Cardiac muscle cell (in vitro differentiated cells and primary cell): ENCODE results near the gene C1S. TPM values are rescaled to one million over a fixed set of nuclear protein-coding genes. Genes with fewer than 3 reads are reported as not detected.
A peak's percentile ranks its signal among the peaks of the same experiment; 100 is the strongest.
"Not testable (repeated sequence)": the region's sequence is repeated elsewhere in the genome, so short reads cannot be mapped to it uniquely, and the experiment has no call there.

Source experiments
- DNase-seq, 2 donors: peaks; one replicate each; pipeline versions ENCODE4 v3.0.0 to v3.0.0-alpha.2; 2010 to 2017; ENCODE audit warnings: low read depth in 1 of 2, low spot score in 1 of 2
- H3K27ac ChIP-seq: fragments of 200-600 bp; sonication (generic); 2 replicates; pipeline ENCODE4 v1.5.1; 2016
- H3K27me3 ChIP-seq: fragments of 200-600 bp; sonication (generic); 2 replicates; pipeline ENCODE4 v1.6.0; 2016; ENCODE audit warnings: control low read depth
- H3K36me3 ChIP-seq: fragments of 200-600 bp; sonication (generic); 2 replicates; pipeline ENCODE4 v1.5.1; 2016; ENCODE audit warnings: control low read depth
- H3K4me1 ChIP-seq: fragments of 200-600 bp; sonication (generic); 2 replicates; pipeline ENCODE4 v1.8.1; 2017; ENCODE audit warnings: low read depth, mild to moderate bottlenecking, mixed run types
- H3K4me3 ChIP-seq: fragments of 200-600 bp; sonication (generic); 2 replicates; pipeline ENCODE4 v1.5.1; 2016; ENCODE audit warnings: mild to moderate bottlenecking
- H3K9me3 ChIP-seq: fragments of 200-600 bp; sonication (generic); 2 replicates; pipeline ENCODE4 v1.5.1; 2017; ENCODE audit warnings: low read depth, mild to moderate bottlenecking, control low read depth
- polyA plus RNA-seq: library from polyadenylated mRNA; unstranded; fragments of >200 nt; fragmentation: Nextera tagmentation; extraction: Ambion mirVana; gene quantifications from 2 replicates; pipeline ENCODE4 v1.2.1, GENCODE V29; 2016
- total RNA-seq: library from RNA; depleted of rRNA; stranded (reverse); fragments of >200 nt; gene quantifications from 2 replicates; pipeline ENCODE4 v1.2.3, GENCODE V29; 2016
- TF ChIP-seq, protein P1 (sequence below): IDR thresholded peaks from 2 replicates; pipeline ENCODE4 v1.5.1; 2012; ENCODE audit warnings: low read depth, mild to moderate bottlenecking, low read length

C1S gene
- total and polyA plus RNA-seq, 2 experiments from 2014 or later: 5.0 to 7.3 TPM

DNA sequence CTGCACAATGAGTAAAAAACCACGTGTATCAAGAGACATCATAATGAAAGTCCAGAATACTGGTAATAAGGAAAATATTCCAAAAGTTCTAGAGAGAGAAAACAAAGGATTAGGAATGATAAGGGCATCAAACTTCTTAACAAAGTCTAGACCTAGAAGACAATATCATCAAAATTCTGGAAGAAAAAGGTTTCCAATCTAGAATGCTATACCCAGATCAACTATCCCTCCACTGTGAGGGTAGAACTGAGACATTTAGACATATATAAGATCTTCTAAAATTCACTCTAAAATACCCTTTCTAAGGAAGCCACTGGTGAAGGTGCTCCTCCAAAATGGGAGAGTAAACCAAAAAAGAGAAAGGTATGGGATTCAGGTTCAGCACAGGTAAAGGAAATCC, 45.6 kb downstream of the C1S start:
- H3K9me3 ChIP-seq: no peaks in the 10 kb centered on the region
- TF ChIP-seq, protein P1, sequence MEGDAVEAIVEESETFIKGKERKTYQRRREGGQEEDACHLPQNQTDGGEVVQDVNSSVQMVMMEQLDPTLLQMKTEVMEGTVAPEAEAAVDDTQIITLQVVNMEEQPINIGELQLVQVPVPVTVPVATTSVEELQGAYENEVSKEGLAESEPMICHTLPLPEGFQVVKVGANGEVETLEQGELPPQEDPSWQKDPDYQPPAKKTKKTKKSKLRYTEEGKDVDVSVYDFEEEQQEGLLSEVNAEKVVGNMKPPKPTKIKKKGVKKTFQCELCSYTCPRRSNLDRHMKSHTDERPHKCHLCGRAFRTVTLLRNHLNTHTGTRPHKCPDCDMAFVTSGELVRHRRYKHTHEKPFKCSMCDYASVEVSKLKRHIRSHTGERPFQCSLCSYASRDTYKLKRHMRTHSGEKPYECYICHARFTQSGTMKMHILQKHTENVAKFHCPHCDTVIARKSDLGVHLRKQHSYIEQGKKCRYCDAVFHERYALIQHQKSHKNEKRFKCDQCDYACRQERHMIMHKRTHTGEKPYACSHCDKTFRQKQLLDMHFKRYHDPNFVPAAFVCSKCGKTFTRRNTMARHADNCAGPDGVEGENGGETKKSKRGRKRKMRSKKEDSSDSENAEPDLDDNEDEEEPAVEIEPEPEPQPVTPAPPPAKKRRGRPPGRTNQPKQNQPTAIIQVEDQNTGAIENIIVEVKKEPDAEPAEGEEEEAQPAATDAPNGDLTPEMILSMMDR: no peak
- no peaks in the 10 kb centered on the region for H3K27me3 ChIP-seq
- DNase-seq: no peak
- H3K36me3 ChIP-seq: no peaks in the 10 kb centered on the region
- peaks cover 6% of the 10 kb centered on the region for H3K4me1 ChIP-seq
- H3K27ac ChIP-seq: no peak overlapping the region
- no peak overlapping the region for H3K4me3 ChIP-seq

DNA sequence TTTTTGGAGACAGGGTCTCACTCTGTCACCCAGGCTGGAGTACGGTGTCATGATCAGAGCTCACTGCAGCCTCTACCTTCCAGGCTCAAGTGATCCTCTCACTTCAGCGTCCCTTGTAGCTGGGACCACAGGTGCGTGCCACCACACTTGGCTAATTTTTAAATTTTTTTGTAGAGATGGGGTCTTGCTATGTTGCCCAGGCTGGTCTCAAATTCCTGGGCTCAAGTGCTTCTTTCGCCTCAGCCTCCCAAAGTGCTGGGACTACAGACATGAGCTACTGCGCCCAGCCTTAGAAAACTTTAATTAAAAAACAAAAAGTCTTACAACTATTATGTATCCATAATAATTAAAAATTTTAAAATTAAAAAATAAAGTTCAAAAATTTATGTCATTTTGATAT, 46.7 kb downstream of the C1S start:
- not testable (repeated sequence) for H3K27me3 ChIP-seq, H3K4me3 ChIP-seq

DNA sequence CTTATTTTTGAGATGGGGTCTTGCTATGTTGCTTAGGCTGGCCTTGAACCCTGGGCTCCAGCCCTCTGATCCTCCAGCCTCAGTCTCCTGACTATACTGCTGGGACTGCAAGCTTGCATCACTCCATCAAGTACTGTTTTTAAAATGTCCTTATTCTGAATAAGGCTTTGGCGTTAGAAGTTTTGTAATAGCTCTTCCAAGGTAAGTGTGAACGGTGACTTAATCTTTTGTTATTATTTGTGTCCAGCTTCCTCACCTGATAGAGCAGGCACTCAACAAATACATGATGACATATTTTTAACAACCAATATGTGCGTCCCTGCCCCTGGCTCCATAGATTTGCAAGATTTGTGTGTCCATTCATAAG, 47.1 kb downstream of the C1S start:
- Histone ChIP-seq H3K4me3 (peak overlapping the region; percentile 18), H3K4me1 (no peaks in the 10 kb centered on the region), H3K36me3 (no peaks in the 10 kb centered on the region), H3K27me3 (no peaks in the 10 kb centered on the region), H3K27ac (no peak overlapping the region), H3K9me3 (no peaks in the 10 kb centered on the region)
- DNase-seq: peak in 1 of 2 donors; percentile 20
- TF ChIP-seq, protein P1: no peak

More for the DNA sequence above, 46.7 kb downstream of the C1S start:
- not testable (repeated sequence) for H3K36me3 ChIP-seq, H3K9me3 ChIP-seq, H3K4me1 ChIP-seq, DNase-seq, H3K27ac ChIP-seq

DNA sequence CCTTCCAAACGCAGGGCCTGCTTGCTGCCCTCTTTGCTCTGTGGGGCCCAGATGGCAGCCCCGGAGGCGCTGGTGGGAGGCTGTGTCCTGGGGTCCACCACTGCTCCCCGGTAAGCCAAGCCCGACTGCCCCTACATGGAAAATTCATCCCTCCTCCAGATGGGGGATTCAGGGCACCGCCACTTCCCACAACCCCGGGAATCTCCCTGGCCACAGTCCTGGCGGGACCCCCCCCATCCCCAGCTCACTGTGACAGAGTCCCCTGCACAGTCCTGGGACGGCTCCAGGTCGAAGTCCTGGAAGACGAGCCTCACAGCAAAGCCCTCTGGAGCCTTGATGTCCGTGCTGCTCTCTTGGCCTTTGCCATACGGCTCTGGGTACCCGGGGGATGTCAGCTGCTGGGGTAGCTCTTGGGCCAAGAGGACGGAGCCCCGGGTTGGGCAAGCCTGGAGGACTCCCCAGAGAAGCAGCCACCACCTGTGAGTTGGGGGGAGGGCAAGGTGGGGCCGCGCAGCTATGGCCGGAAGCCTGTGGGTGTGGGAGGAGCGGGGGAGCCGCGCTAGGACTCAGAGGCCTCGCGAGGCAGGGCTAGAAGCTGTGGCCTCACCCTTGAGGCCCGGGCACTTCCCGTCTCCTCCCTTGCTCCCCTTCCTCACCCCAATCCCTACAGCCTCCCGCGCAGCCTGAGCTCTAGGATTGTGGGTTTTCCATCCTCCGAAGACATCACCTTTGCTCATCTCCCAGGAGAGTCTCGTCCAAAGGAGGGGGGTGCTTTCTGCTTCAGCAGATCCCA, 47.7 kb downstream of the C1S start:
- Histone ChIP-seq H3K36me3 (no peaks in the 10 kb centered on the region), H3K27ac (no peak overlapping the region), H3K9me3 (no peaks in the 10 kb centered on the region), H3K4me1 (no peaks in the 10 kb centered on the region), H3K27me3 (no peaks in the 10 kb centered on the region), H3K4me3 (peak overlapping the region; percentile 18)
- DNase-seq: peak; percentile 27 to 87
- TF ChIP-seq, protein P1: no peak

DNA sequence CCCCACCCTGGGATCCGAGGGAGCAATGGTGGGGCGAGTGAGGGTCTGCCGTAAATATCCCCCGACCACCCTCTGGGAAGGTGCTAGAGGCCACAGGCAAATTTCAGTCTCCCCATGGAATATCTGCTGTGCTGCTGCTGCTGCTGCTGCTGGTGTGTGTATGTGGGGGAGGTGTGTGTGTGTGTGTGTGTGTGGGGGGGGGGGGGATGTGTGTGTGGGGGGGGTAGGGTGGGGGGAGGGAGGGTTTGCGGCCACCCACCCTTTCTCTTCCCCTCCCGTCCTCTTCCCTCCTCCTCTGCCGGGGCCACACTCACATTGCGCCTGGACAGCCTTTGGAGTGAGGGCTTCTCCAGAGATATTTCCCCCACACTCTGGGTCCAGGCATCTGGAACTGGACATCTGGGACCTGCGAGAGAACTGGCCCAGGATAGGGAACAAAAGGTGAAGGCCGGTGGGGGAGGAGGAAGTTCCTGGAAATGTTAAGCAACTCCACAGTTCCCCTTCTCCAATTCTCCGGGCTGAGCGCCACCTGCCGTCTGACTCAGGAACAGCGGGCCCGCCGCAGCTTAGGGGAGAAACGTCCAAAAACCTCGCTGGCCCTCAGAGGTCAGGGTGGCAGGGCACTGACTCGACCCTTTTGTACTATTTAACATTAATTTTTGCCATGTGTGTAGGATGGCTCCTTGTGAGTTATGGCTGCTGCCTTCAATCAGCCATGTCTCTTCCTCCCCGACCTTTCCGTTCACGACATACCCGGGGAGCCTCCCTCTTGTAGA, 48.5 kb downstream of the C1S start, which contains the start of gene C1RL:
TSS of gene C1RL (minus strand) at position 419 of the 776 bp plus-strand sequence. CDS start at position 385, 34 bp downstream.
- H3K4me3 ChIP-seq: peak within 1 kb of the TSS; percentile 18
- peak; percentile 82 to 95 for DNase-seq
- TF ChIP-seq, protein P1: peak; percentile 97
- H3K27ac ChIP-seq: no peak within 1 kb of the TSS
- H3K4me1 ChIP-seq: no peaks in the 10 kb centered on the region
- H3K9me3 ChIP-seq: no peaks in the 10 kb centered on the region
- H3K27me3 ChIP-seq: no peaks in the 10 kb centered on the region
- no peaks in the 10 kb centered on the region for H3K36me3 ChIP-seq

DNA sequence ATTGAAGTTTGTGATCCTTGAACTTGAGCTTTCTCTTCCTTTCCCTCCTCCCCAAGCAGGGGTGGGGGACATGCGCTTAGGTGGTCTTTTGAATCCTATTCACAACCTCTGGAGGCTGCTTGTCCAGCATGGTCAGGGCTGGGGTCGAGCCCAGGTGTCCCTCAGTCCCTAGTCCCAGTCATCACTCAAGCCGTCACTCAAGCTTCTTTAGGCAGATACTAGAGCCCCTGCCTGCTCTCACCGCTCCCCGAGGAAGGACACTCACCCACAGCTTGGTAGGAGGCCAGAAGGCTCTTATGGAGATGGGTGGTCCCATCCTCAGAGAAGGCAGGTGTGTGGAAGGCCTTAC, 49.0 kb downstream of the C1S start:
- no peak for DNase-seq

More for the DNA sequence above, 49.0 kb downstream of the C1S start:
- no peaks in the 10 kb centered on the region for H3K4me1 ChIP-seq
- H3K27ac ChIP-seq: no peak overlapping the region
- H3K9me3 ChIP-seq: no peaks in the 10 kb centered on the region
- H3K4me3 ChIP-seq: no peak overlapping the region
- no peaks in the 10 kb centered on the region for H3K27me3 ChIP-seq
- no peaks in the 10 kb centered on the region for H3K36me3 ChIP-seq
- TF ChIP-seq, protein P1: no peak
